ENCODE data around the gene PNLIPRP3. TPM values are rescaled to one million over a fixed set of nuclear protein-coding genes. Genes with fewer than 3 reads are reported as not detected.

Gene PNLIPRP3
- total RNA-seq, 3 donors from 2014 or later = 0.29 to 2.4 (median 0.66) TPM

GRCh38 chr10:116469437-116469836 lies 41.8 kb downstream of the PNLIPRP3 start:
- H3K9me3 ChIP-seq = no peaks in the 10 kb centered on the region
- intact Hi-C loops (cut with DNase I; ENCODE audit: low total_unique reads) = no loop called here
- no peak for DNase-seq (ENCODE audit: low spot score in 2 of 2)
- TF ChIP-seq POLR2AphosphoS5 (IDR thresholded peaks at IDR 0.05) = no peak
- no peak for TF ChIP-seq POLR2A (IDR thresholded peaks at IDR 0.05)
- TF ChIP-seq CTCF (IDR thresholded peaks at IDR 0.05) = no peak
- H3K27me3 ChIP-seq = peaks cover 0 to 5% of the 10 kb centered on the region in 2 donors
- no peaks in the 10 kb centered on the region for H3K4me1 ChIP-seq
- no peak overlapping the region for H3K27ac ChIP-seq
- no peaks in the 10 kb centered on the region for H3K36me3 ChIP-seq
- H3K4me3 ChIP-seq = no peak overlapping the region

GRCh38 chr10:116470071-116470470 lies 42.4 kb downstream of the PNLIPRP3 start:
- peaks cover 0 to 5% of the 10 kb centered on the region in 2 donors for H3K27me3 ChIP-seq
- DNase-seq (ENCODE audit: low spot score in 2 of 2) = no peak
- no peaks in the 10 kb centered on the region for H3K4me1 ChIP-seq
- no peaks in the 10 kb centered on the region for H3K9me3 ChIP-seq
- H3K4me3 ChIP-seq = no peak overlapping the region
- intact Hi-C loops (cut with DNase I; ENCODE audit: low total_unique reads) = no loop called here
- no peaks in the 10 kb centered on the region for H3K36me3 ChIP-seq
- H3K27ac ChIP-seq = no peak overlapping the region
- TF ChIP-seq CTCF (IDR thresholded peaks at IDR 0.05) = no peak
- TF ChIP-seq POLR2AphosphoS5 (IDR thresholded peaks at IDR 0.05) = no peak
- no peak for TF ChIP-seq POLR2A (IDR thresholded peaks at IDR 0.05)

GRCh38 chr10:116470768-116471415 lies 43.2 kb downstream of the PNLIPRP3 start:
- H3K9me3 ChIP-seq = no peaks in the 10 kb centered on the region
- H3K4me3 ChIP-seq = no peak overlapping the region
- TF ChIP-seq CTCF (IDR thresholded peaks at IDR 0.05) = no peak
- no peak for TF ChIP-seq POLR2A (IDR thresholded peaks at IDR 0.05)
- no peak for TF ChIP-seq POLR2AphosphoS5 (IDR thresholded peaks at IDR 0.05)
- intact Hi-C loops (cut with DNase I; ENCODE audit: low total_unique reads) = no loop called here
- no peak overlapping the region for H3K27ac ChIP-seq
- DNase-seq (ENCODE audit: low spot score in 2 of 2) = no peak
- no peaks in the 10 kb centered on the region for H3K36me3 ChIP-seq
- no peaks in the 10 kb centered on the region for H3K4me1 ChIP-seq
- peaks cover 0 to 5% of the 10 kb centered on the region in 2 donors for H3K27me3 ChIP-seq

GRCh38 chr10:116472891-116473290 lies 45.2 kb downstream of the PNLIPRP3 start:
- no peaks in the 10 kb centered on the region for H3K36me3 ChIP-seq
- intact Hi-C loops (cut with DNase I; ENCODE audit: low total_unique reads) = no loop called here

More at GRCh38 chr10:116472891-116473290, 45.2 kb downstream of the PNLIPRP3 start:
- H3K27me3 ChIP-seq = peaks cover 0 to 5% of the 10 kb centered on the region in 2 donors
- H3K27ac ChIP-seq = no peak overlapping the region
- no peak for DNase-seq (ENCODE audit: low spot score in 2 of 2)
- H3K4me3 ChIP-seq = no peak overlapping the region
- H3K9me3 ChIP-seq = no peaks in the 10 kb centered on the region
- no peak for TF ChIP-seq POLR2A (IDR thresholded peaks at IDR 0.05)
- no peak for TF ChIP-seq POLR2AphosphoS5 (IDR thresholded peaks at IDR 0.05)
- no peak for TF ChIP-seq CTCF (IDR thresholded peaks at IDR 0.05)
- H3K4me1 ChIP-seq = no peaks in the 10 kb centered on the region

Measured in breast epithelium (tissue), 4 donors.